Vagina (tissue), 2 donors: ENCODE measurements around the gene CSNK1A1. TPM values are rescaled to one million over a fixed set of nuclear protein-coding genes. Genes with fewer than 3 reads are reported as not detected.
A peak's percentile ranks its signal among the peaks of the same experiment; 100 is the strongest.
"Not testable (repeated sequence)": the region's sequence is repeated elsewhere in the genome, so short reads cannot be mapped to it uniquely, and the experiment has no call there.

Experiments used
- DNase-seq, 2 donors: peaks; one replicate each; pipeline ENCODE4 v3.0.0-alpha.2; 2017; ENCODE audit errors: extremely low spot score in 2 of 2
- H3K27ac ChIP-seq: fragments of 200-600 bp; sonication (generic); one replicate; pipeline ENCODE4 v1.5.1; 2019
- H3K27me3 ChIP-seq: fragments of 200-600 bp; sonication (generic); one replicate; pipeline ENCODE4 v1.5.1; 2019
- H3K36me3 ChIP-seq, 2 donors: fragments of 200-600 bp; sonication (generic); one replicate each; pipeline ENCODE4 v1.5.1; 2017 to 2019
- H3K4me1 ChIP-seq: fragments of 200-600 bp; sonication (generic); one replicate; pipeline ENCODE4 v1.5.1; 2019
- H3K4me3 ChIP-seq, 2 donors: fragments of 200-600 bp; sonication (generic); 1 replicate in 1 of 2; 2 replicates in 1 of 2; pipeline ENCODE4 v1.5.1; 2016 to 2019
- H3K9me3 ChIP-seq: fragments of 200-600 bp; sonication (generic); one replicate; pipeline ENCODE4 v1.5.1; 2019
- POLR2A ChIP-seq, 2 donors: fragments of 450-650 bp; IDR thresholded peaks; one replicate each; pipeline ENCODE4 v1.6.1; 2017; ENCODE audit warnings: antibody characterized with exemption in 2 of 2, mild to moderate bottlenecking in 2 of 2, moderate library complexity in 2 of 2
- POLR2AphosphoS5 ChIP-seq, 2 donors: sonication (generic); formaldehyde crosslinking; IDR thresholded peaks; one replicate each; pipeline ENCODE4 v1.9.0; 2017; ENCODE audit warnings: antibody characterized with exemption in 2 of 2, mild to moderate bottlenecking in 2 of 2, low read depth in 1 of 2; ENCODE audit not compliant: insufficient read depth in 1 of 2
- intact Hi-C: fragments of 100-400 bp; cut with DNase I; formaldehyde crosslinking; loops from one replicate; pipeline ENCODE4 v1.15.1; 2023
- total RNA-seq: library from RNA; depleted of rRNA; stranded (reverse); fragments of >200 nt; gene quantifications from one replicate; pipeline ENCODE4 v1.2.3, GENCODE V29; 2016
- TF ChIP-seq, protein P1 (sequence below), 3 experiments: fragments of 450-650 bp in 2 of 3; fragments of 200-600 bp in 1 of 3; sonication (generic) in 1 of 3; IDR thresholded peaks; one replicate each; pipeline ENCODE4 v1.5.1; 2017 to 2019; ENCODE audit warnings: antibody characterized with exemption in 3 of 3, mild to moderate bottlenecking in 2 of 3, moderate library complexity in 2 of 3

Gene CSNK1A1
- total RNA-seq, 1 donor from 2014 or later: 223 TPM

DNA sequence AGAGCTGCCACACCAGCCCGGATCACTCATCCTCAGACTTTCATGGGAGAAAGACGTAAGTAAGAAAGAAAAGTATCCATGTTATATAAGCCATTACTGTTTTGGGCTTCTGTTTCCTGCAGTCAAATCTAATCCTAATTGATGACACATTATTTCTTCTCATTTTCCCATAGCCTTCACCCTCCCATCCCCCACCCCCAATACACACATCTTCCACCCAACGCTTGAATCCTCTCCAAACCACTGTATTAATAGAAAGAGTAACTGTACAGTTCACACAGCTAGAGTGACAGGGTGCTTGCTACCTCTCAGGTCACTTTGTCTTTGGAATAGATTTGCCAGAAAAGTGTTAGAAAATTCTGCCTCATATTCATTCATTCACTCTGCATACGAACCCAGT, 102.8 kb downstream of the CSNK1A1 start:
- Histone ChIP-seq H3K4me3 (no peak overlapping the region), H3K27me3 (no peaks in the 10 kb centered on the region), H3K9me3 (no peaks in the 10 kb centered on the region), H3K36me3 (no peaks in the 10 kb centered on the region), H3K27ac (peak overlapping the region; percentile 80), H3K4me1 (peaks cover 66% of the 10 kb centered on the region)
- TF ChIP-seq POLR2A (IDR thresholded peaks at IDR 0.05): no peak
- TF ChIP-seq, protein P1, sequence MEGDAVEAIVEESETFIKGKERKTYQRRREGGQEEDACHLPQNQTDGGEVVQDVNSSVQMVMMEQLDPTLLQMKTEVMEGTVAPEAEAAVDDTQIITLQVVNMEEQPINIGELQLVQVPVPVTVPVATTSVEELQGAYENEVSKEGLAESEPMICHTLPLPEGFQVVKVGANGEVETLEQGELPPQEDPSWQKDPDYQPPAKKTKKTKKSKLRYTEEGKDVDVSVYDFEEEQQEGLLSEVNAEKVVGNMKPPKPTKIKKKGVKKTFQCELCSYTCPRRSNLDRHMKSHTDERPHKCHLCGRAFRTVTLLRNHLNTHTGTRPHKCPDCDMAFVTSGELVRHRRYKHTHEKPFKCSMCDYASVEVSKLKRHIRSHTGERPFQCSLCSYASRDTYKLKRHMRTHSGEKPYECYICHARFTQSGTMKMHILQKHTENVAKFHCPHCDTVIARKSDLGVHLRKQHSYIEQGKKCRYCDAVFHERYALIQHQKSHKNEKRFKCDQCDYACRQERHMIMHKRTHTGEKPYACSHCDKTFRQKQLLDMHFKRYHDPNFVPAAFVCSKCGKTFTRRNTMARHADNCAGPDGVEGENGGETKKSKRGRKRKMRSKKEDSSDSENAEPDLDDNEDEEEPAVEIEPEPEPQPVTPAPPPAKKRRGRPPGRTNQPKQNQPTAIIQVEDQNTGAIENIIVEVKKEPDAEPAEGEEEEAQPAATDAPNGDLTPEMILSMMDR (IDR thresholded peaks at IDR 0.05): no peak
- no peak for DNase-seq
- intact Hi-C loops: no loop called here

- H3K27me3 ChIP-seq: no peaks in the 10 kb centered on the region
- DNase-seq: no peak
Observed at GRCh38 chr5:149447373-149448367, 103.6 kb downstream of the CSNK1A1 start.

DNA sequence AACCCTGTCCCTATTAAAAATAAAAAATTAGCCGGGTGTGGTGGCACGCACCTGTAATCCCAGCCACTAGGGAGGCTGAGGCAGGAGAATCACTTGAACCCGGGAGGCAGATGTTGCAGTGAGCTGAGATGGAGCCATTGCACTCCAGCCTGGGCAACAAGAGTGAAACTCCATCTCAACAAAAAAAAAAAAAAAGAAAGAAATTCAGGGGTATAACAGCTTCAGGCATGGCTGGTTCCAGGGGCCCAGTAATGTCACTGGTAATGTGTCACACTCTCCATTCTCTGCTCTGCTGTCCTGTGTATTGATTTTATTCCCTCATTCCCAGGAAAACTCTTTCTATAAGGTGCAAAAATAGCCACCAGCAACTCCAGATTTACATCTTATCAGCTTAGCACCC, 104.4 kb downstream of the CSNK1A1 start:
- H3K4me3 ChIP-seq, H3K27me3 ChIP-seq, intact Hi-C loops, H3K36me3 ChIP-seq, H3K9me3 ChIP-seq, DNase-seq: not testable (repeated sequence)
- Histone ChIP-seq H3K27ac (peak overlapping the region; percentile 80), H3K4me1 (peaks cover 60% of the 10 kb centered on the region)

More at GRCh38 chr5:149447373-149448367, 103.6 kb downstream of the CSNK1A1 start:
- Histone ChIP-seq H3K36me3 (no peaks in the 10 kb centered on the region), H3K27ac (peak overlapping the region; percentile 80), H3K9me3 (no peaks in the 10 kb centered on the region), H3K4me3 (no peak overlapping the region), H3K4me1 (peaks cover 62% of the 10 kb centered on the region)
- peak in 1 of 2 donors; percentile 29 for TF ChIP-seq POLR2AphosphoS5 (IDR thresholded peaks at IDR 0.05; ENCODE audit: insufficient read depth in 1 of 2, low read depth in 1 of 2)
- TF ChIP-seq, protein P1 (IDR thresholded peaks at IDR 0.05): no peak
- intact Hi-C loops: no loop called here

- no peak overlapping the region for H3K4me3 ChIP-seq
- intact Hi-C loops: no loop called here
- H3K9me3 ChIP-seq: no peaks in the 10 kb centered on the region
- peaks cover 51% of the 10 kb centered on the region for H3K4me1 ChIP-seq
- DNase-seq: peak in 1 of 2 donors; percentile 94
- TF ChIP-seq POLR2AphosphoS5 (IDR thresholded peaks at IDR 0.05; ENCODE audit: insufficient read depth in 1 of 2, low read depth in 1 of 2) (peak; percentile 19 to 67), POLR2A (IDR thresholded peaks at IDR 0.05) (no peak)
- TF ChIP-seq, protein P1 (IDR thresholded peaks at IDR 0.05): no peak
- no peaks in the 10 kb centered on the region for H3K36me3 ChIP-seq
- no peaks in the 10 kb centered on the region for H3K27me3 ChIP-seq
- peak overlapping the region; percentile 80 for H3K27ac ChIP-seq
Observed at GRCh38 chr5:149445739-149446369, 105.4 kb downstream of the CSNK1A1 start.

DNA sequence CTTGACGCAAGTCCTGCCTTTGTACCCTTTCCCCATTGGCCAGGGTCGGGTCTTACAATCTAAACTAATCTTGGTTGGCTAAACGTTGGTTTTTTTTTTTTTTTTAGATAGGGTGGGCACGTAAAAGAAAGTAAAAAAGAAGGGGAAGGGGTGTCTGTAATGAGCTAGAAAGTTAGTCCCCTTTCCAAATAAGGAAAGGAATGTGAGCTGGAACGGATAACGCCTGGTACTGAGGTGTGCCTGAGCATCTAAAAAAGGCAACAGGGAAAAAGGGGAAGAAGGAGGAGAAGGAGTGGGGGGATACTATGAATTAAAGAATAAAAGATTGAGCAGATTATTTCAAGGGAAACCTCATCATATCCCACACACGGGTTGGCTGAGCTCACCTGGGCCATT, 105.9 kb downstream of the CSNK1A1 start:
- H3K27me3 ChIP-seq: no peaks in the 10 kb centered on the region
- no peak overlapping the region for H3K4me3 ChIP-seq

DNA sequence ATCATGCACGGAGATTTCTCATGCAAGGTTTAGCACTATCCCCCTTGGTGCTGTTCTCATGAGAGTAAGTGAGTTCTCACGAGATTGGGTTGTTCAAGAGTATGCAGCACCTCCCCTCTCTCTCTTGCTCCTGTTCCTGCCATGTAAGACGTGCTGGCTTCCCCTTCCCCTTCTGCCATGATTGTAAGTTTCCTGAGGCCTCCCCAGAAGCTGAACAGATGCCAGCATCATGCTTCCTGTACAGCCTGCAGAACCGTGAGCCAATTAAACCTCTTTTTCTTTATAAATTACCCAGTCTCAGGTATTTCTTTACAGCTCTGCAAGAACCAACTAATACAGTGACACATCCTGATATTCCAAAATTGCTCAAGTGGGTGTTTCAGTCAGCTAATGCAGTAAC, 106.8 kb downstream of the CSNK1A1 start:
- H3K27me3 ChIP-seq, DNase-seq, H3K36me3 ChIP-seq, H3K9me3 ChIP-seq, H3K4me3 ChIP-seq: not testable (repeated sequence)
- peaks cover 44% of the 10 kb centered on the region for H3K4me1 ChIP-seq
- peak overlapping the region; percentile 80 for H3K27ac ChIP-seq
- intact Hi-C loops: loop anchor here (5.0 kb wide), 1 partner anchor 118 kb away; no protein-coding TSS in a partner anchor

More for the DNA sequence above, 105.9 kb downstream of the CSNK1A1 start:
- no peak for TF ChIP-seq POLR2A (IDR thresholded peaks at IDR 0.05)
- TF ChIP-seq, protein P1 (IDR thresholded peaks at IDR 0.05): no peak
- no peak for TF ChIP-seq POLR2AphosphoS5 (IDR thresholded peaks at IDR 0.05; ENCODE audit: insufficient read depth in 1 of 2, low read depth in 1 of 2)
- Histone ChIP-seq H3K36me3 (no peaks in the 10 kb centered on the region), H3K4me1 (peaks cover 49% of the 10 kb centered on the region), H3K27ac (peak overlapping the region; percentile 80), H3K9me3 (no peaks in the 10 kb centered on the region)
- intact Hi-C loops: no loop called here
- no peak for DNase-seq
